GM15510 (cell line): ENCODE measurements around the gene DEPP1.
A peak's percentile ranks its signal among the peaks of the same experiment; 100 is the strongest.

ENCODE experiments used
- POLR2A ChIP-seq: IDR thresholded peaks from 3 replicates; pipeline ENCODE4 v1.6.1; 2011; ENCODE audit warnings: borderline replicate concordance; ENCODE audit not compliant: insufficient read length; ENCODE audit errors: extremely low read depth

The DEPP1 gene

DNA sequence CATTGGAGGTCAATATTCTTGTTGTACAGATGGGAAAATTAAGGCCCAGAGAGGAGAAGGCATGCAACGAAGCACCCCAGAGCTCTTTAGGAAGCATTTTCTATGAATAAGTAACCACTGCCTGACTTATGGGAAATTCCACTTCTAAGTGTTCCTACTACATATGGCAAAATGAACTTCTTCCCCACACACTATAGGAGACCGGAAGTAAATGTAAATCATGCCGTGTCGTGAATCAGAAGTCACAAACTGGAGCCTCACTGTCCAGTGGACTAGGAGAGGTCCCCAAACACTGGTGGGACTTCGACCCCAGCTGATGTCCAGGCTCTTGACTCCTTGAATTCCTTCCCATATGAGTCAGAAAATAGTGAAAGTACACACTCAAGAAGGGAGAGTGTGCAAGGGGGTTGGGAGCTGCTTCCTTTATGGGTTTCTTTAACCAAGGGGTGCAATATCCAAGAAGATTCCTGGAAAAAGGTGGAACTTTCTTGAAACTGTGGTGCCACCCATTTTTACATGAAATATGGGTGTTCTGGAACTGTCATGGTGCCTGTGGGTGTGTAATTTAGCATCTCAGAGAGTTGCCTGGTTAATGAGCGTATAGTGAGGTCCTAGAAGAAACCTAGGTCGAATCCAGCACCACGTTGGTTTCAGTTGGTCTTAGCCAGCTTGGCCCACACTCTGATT is 12.3 kb downstream of the DEPP1 start:
- no peak for TF ChIP-seq POLR2A

DNA sequence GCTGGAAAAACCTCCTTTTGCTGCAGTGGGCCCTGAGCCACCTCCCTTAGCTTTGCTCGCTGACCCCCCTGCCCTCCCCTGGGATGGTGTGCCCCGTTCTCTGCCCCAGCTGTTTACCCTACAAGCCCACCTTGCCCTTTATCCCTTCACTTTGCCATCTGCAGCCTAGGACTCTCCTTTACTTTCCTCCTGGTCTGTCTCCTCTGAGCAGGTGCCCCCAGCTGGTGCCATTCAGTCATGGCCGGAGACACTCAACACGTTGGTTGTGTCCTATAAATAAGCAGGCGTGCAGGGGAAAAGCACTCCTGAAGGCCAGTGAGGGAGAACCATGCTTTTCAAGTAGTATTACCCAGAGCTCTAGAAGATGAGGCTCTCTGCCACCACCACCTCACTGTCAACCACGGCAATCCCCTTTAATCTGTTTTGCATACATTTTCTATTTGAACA is 12.9 kb downstream of the DEPP1 start:
- TF ChIP-seq POLR2A, result no peak

- no peak for TF ChIP-seq POLR2A
Measured at GRCh38 chr10:44965104-44965503, 13.5 kb downstream of the DEPP1 start.

DNA sequence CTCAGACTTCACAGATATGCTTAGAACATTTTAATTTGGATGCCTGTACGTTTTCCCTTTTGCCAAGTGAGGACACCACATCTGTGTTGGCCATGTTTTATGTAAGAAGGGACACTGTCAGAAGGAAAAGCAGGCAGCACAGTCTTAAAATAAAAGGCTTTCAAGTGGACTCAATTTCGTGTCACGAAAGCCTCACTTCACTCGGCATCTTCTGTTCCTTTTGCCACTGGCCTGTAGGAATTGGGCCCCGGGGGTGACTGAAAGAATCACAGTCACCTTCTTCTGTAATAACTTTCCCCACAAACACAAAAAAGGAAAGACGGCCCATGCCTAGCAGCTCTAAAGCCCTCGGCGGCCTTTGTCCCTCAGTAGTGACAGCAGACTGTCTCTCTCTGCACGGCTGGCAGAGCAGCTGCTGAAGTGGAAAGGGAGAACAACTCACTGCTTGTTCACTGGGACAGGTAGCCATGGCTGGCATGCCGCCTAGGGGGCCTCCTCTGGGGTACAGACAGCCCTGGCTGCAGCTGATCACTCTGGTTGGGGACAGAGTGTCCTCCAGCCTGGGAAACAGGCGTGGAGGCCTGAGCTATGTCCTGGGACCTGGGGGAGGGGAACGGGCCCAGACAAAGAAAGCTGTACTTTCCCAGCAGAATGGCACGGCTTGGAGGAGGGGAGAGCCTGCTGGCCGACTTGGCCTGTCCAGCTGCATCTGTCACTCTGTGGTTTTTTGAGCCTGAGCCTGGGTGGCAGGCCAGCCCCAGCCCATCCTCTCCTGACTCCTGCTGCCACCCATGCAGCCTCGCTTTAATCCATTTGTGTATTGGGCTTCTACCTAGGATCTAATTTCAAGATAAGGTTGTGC is 14.6 kb downstream of the DEPP1 start:
- TF ChIP-seq POLR2A, result no peak

GRCh38 chr10:44962870-44963738 is 15.5 kb downstream of the DEPP1 start:
- TF ChIP-seq POLR2A, result no peak

DNA sequence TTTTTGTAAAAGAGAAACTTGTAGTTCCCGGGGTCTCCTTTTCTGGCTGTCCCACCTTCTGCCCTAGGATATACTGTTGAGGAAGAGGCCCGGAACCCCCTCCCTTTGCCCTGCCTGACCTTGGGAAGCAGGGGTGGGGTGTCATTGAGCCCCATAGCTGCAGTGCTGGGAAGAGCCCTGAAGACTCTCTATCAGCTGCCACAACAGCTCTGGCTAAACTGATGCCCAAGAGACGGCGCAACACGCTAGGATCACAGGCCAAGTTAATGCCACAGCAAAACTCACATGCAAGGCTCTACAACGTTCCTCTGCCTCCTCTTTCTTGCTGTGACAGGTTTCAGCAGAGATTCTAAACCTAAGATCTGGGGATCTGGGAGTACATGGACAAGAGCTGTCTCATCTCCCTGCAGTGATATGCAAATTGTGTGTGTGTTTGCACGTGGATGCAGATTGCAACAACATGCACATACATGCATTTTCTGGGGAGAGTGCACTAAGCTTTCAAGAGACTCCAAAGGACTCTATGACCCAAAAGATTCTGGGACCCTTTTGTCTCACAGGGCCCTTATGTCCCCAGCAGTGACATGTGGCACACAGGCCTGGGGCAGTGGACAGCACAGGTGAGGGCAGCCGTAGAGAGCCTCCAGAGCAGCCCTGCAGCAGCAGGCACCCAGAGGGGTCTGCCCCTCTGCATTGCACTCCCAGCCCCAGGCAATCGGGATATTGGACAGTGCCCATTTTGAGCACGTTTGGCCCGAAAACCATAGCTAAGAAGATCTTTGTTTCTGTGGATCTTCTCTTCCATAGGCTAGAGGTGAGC is 16.5 kb downstream of the DEPP1 start:
- no peak for TF ChIP-seq POLR2A

DNA sequence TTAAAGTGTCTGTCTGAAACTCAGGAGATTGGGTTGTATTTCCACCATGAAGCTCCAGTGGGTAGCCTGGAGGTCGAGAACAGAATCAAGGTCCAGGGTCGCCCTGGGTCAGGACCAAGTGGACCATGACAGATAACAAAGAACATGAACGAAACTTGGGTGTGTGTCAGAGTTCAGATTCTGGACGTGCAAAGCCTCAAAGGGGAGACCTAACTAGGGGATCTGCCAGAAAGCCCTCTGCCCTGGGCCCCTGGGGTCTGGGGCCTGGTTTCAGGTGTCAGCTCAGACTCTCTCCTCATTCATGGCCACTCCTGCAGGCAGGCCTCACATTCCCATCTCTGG is 17.4 kb downstream of the DEPP1 start:
- no peak for TF ChIP-seq POLR2A

GRCh38 chr10:44960482-44961229 is 18.0 kb downstream of the DEPP1 start:
- no peak for TF ChIP-seq POLR2A

DNA sequence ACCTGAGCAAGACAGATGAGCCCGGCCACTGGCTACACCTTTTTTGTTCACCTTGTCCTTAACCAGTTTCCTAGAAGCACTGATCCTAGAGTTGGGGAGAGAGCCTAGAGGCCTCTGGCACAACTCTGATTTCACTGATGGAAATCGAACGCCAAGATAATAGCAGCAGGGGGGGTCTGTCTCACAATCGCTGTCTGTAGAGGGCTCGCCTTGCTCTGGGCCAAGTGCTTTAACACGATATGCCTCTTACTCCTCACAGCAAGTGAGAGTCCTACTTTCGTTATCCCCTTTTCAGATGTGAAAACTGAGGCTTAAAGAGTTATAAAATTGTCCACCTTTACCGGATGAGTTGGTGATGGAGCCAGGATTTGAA is 18.5 kb downstream of the DEPP1 start:
- TF ChIP-seq POLR2A, result no peak

GRCh38 chr10:44959247-44960087 is 19.1 kb downstream of the DEPP1 start, which contains the start of gene RASSF4:
TSS of gene RASSF4 (plus strand) at chr10:44959802. CDS start at chr10:44970203, 10,401 bp downstream.
- TF ChIP-seq POLR2A, result peak; percentile 94

- no peak for TF ChIP-seq POLR2A
Measured at GRCh38 chr10:44958898-44959246, 19.7 kb downstream of the DEPP1 start.

DNA sequence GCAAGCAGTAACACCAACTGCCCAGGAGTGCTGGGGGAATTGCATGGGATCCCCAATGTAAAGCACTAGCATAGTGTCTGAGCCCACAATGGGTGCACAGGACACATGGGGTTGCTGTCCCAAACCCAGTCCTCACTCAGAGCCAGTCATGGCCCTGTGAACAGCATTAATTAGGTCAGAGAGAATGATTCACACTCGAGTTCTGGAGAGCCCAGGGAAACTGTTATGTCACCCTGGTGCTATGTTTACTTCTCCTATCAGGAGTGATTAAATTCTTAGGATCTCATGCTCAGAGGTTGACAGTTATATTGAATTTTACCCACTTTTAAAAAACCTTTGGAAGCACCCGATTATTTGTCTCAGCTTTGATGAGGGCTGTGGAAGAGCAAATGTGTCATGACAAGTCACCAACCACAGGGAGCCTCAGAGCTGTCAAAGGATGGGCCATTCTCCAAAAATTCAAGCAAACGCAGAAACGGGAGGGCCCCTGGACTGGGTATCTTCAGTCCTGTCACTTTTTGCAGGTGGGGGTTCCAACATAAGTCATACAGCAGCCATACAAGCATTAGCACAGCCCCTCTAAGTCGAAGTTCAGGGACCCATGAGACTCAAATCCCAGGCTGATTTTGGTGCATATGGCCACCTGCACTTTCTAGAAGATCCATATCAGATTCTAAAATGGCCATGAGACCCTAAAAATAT is 20.3 kb downstream of the DEPP1 start:
- TF ChIP-seq POLR2A, result no peak
